ENCODE results near the gene CBX7. TPM values are rescaled to one million over a fixed set of nuclear protein-coding genes. Genes with fewer than 3 reads are reported as not detected.

The CBX7 gene
- total and polyA plus RNA-seq, 2 experiments from 2014 or later, result 2.5 to 10.4 TPM

DNA sequence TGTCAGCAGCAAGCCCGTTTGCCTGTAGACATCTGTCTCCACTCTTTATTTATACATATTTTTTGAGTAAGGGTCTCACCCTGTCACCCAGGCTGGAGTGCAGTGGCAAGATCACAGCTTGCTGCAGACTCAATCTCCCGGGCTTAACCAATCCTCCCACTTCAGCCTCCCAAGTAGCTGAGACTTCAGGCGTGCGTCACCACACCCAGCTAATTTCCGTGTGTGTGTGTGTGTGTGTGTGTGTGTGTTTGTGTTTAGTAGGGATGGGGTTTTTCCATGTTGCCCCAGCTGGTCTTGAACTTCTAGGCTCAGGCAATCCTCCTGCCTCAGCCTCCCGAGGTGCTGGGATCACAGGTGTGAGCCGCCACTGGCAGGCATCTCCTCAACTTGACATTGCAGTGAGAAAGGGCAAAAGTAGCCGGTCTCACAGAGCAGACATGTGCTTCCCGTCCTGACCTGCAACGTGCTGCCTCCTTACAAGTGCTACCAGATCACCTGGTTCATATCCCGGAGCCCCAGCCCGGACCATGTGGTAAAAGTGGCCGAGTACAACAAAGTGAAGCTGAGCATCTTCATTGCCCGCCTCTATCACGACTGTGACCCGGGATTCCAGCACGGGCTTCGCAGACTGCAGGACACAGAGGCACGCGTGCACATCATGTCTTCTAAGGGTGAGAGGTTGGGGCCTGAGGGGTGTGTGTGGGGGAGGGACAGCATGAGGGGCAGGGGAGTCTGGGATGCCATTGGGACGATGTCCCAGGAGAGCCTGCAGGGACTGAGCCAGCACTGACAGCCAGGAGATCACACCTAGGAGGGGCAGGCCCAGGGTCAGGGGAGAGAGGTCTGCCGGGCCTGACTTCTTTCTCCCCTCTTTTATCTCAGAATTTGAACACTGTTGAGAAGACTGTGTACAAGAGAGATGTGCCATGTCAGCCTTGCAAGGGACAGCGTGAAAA is 61.1 kb downstream of the CBX7 start:
- H3K27ac ChIP-seq, result no peak overlapping the region
- H2AFZ ChIP-seq, result no peak overlapping the region
- H4K20me1 ChIP-seq (ENCODE audit: insufficient read depth), result no peaks in the 10 kb centered on the region
- WGBS, 2 experiments (ENCODE audit: low coverage in 1 of 2, low lambda C conversion rate in 2 of 2, missing lambda C conversion rate in 2 of 2), result 63 to 66% methylated on average over 22 to 23 of the region's 23 CpGs
- H3K4me3 ChIP-seq, result no peak overlapping the region
- in situ Hi-C loops (cut with MboI), result no loop called here
- no peaks in the 10 kb centered on the region for H3F3A ChIP-seq (ENCODE audit: insufficient read depth)
- H3K79me2 ChIP-seq (ENCODE audit: insufficient read depth), result no peaks in the 10 kb centered on the region
- H3K9me3 ChIP-seq (ENCODE audit: low read depth), result no peaks in the 10 kb centered on the region
- no peak for DNase-seq
- H3K36me3 ChIP-seq (ENCODE audit: low read depth), result no peaks in the 10 kb centered on the region
- H3K4me1 ChIP-seq (ENCODE audit: insufficient read depth), result no peaks in the 10 kb centered on the region
- H3K9me2 ChIP-seq (ENCODE audit: insufficient read depth), result no peaks in the 10 kb centered on the region
- H3K27me3 ChIP-seq (replicated peaks; ENCODE audit: insufficient read depth), result peaks cover 8% of the 10 kb centered on the region
- TF ChIP-seq EZH2 (IDR thresholded peaks at IDR 0.05; ENCODE audit: insufficient read depth, poor library complexity, severe bottlenecking) (no peak), EZH2phosphoT487 (IDR thresholded peaks at IDR 0.05; ENCODE audit: insufficient read depth, low read depth) (no peak)
- H3K9ac ChIP-seq, result no peak overlapping the region
- H3K4me2 ChIP-seq (ENCODE audit: unreplicated experiment), result no peak overlapping the region

DNA sequence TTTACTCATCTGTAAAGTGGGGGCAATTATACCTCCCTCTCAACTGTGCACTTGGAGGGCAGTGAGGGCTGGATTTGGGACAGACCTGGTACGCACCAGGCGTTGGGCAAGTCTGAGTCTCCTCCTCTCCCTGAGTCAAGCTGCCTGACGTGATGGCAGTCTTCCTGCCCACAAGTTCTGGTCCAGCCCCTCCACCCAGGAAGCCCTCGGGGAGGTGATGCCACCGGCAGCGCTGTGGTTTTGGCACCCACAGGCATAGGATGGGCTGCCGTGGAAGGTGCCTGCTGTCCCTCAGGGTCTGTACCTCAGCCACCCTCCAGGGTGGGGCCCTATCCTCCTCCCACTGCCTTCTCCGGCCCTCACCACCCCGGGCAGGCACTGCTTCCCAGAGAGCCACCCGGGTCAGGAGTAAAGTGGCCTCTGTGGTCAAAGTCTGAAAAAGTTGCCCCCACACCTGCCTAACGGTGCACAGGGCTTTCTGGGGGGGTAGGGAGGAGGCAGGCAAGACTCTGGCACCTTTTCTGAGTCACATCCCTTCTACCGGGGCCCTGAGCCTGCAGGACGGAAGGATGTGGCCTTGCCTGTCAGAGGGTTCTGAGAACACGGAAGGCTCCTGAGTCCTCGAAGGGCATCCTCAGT is 61.9 kb downstream of the CBX7 start:
- 74 to 75% methylated on average over 15 of the region's 15 CpGs for WGBS, 2 experiments (ENCODE audit: low coverage in 1 of 2, low lambda C conversion rate in 2 of 2, missing lambda C conversion rate in 2 of 2)
- in situ Hi-C loops (cut with MboI), result no loop called here
- Histone ChIP-seq H3K79me2 (ENCODE audit: insufficient read depth) (no peaks in the 10 kb centered on the region), H3F3A (ENCODE audit: insufficient read depth) (no peaks in the 10 kb centered on the region), H3K36me3 (ENCODE audit: low read depth) (no peaks in the 10 kb centered on the region), H3K9me2 (ENCODE audit: insufficient read depth) (no peaks in the 10 kb centered on the region), H3K27me3 (replicated peaks; ENCODE audit: insufficient read depth) (peaks cover 8% of the 10 kb centered on the region), H3K4me3 (no peak overlapping the region), H2AFZ (no peak overlapping the region), H3K9ac (no peak overlapping the region), H4K20me1 (ENCODE audit: insufficient read depth) (no peaks in the 10 kb centered on the region), H3K9me3 (ENCODE audit: low read depth) (no peaks in the 10 kb centered on the region), H3K27ac (no peak overlapping the region), H3K4me2 (ENCODE audit: unreplicated experiment) (no peak overlapping the region), H3K4me1 (ENCODE audit: insufficient read depth) (no peaks in the 10 kb centered on the region)
- TF ChIP-seq EZH2phosphoT487 (IDR thresholded peaks at IDR 0.05; ENCODE audit: insufficient read depth, low read depth) (no peak), EZH2 (IDR thresholded peaks at IDR 0.05; ENCODE audit: insufficient read depth, poor library complexity, severe bottlenecking) (no peak)
- DNase-seq, result peak; percentile 18

DNA sequence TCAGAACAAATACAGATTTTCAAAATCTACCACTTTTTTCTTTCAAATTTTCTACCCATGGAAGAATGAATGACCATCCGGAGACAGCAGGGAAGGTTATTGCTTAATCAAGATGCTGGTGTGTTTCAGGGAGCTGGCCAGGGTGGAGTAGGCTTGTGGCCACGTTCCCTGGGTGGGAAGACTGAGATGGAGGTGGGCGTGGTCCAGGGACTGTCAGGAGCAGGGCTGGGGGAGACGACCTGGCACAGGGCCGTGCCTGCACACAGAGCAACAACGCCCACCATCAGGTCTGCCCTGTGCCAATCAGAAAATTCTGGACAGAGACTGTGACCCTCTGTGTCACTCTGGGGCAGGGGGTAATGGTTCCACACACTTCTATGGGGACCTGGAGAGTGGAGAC is 62.6 kb downstream of the CBX7 start:
- no peaks in the 10 kb centered on the region for H3F3A ChIP-seq (ENCODE audit: insufficient read depth)
- H3K4me2 ChIP-seq (ENCODE audit: unreplicated experiment), result no peak overlapping the region
- no peaks in the 10 kb centered on the region for H3K9me3 ChIP-seq (ENCODE audit: low read depth)
- no peak overlapping the region for H3K27ac ChIP-seq
- no peak overlapping the region for H2AFZ ChIP-seq
- no peaks in the 10 kb centered on the region for H3K9me2 ChIP-seq (ENCODE audit: insufficient read depth)
- no peaks in the 10 kb centered on the region for H3K36me3 ChIP-seq (ENCODE audit: low read depth)
- 21 to 25% methylated on average over 6 of the region's 6 CpGs for WGBS, 2 experiments (ENCODE audit: low coverage in 1 of 2, low lambda C conversion rate in 2 of 2, missing lambda C conversion rate in 2 of 2)
- in situ Hi-C loops (cut with MboI), result no loop called here
- H3K9ac ChIP-seq, result no peak overlapping the region
- DNase-seq, result peak; percentile 32
- no peak overlapping the region for H3K4me3 ChIP-seq
- TF ChIP-seq EZH2phosphoT487 (IDR thresholded peaks at IDR 0.05; ENCODE audit: insufficient read depth, low read depth), result no peak
- no peak for TF ChIP-seq EZH2 (IDR thresholded peaks at IDR 0.05; ENCODE audit: insufficient read depth, poor library complexity, severe bottlenecking)
- no peaks in the 10 kb centered on the region for H3K4me1 ChIP-seq (ENCODE audit: insufficient read depth)
- no peaks in the 10 kb centered on the region for H4K20me1 ChIP-seq (ENCODE audit: insufficient read depth)
- no peaks in the 10 kb centered on the region for H3K79me2 ChIP-seq (ENCODE audit: insufficient read depth)
- peaks cover 8% of the 10 kb centered on the region for H3K27me3 ChIP-seq (replicated peaks; ENCODE audit: insufficient read depth)

DNA sequence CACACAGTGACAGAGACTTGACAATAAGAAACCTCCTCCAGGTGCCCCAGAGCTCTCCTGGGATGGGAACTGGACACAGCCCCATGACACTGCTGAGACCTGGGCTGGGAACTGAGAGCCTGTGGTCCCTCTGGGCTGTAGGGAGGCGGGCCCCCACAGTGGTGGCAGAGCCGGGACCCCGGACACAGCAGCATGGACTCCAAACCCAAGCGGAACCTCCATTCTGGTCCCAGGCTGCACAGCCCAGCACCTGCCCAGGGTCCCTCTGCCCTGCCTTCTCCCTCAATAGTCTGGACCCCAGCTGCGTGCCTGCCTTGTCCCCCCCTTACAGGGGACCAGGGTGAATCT is 63.8 kb downstream of the CBX7 start:
- no peak for TF ChIP-seq EZH2 (IDR thresholded peaks at IDR 0.05; ENCODE audit: insufficient read depth, poor library complexity, severe bottlenecking)
- TF ChIP-seq EZH2phosphoT487 (IDR thresholded peaks at IDR 0.05; ENCODE audit: insufficient read depth, low read depth), result no peak
- Histone ChIP-seq H3K36me3 (ENCODE audit: low read depth) (no peaks in the 10 kb centered on the region), H3K79me2 (ENCODE audit: insufficient read depth) (no peaks in the 10 kb centered on the region), H3K4me2 (ENCODE audit: unreplicated experiment) (no peak overlapping the region), H3K4me1 (ENCODE audit: insufficient read depth) (no peaks in the 10 kb centered on the region), H3K9ac (no peak overlapping the region), H3K27me3 (replicated peaks; ENCODE audit: insufficient read depth) (peaks cover 8% of the 10 kb centered on the region), H3K4me3 (no peak overlapping the region), H4K20me1 (ENCODE audit: insufficient read depth) (no peaks in the 10 kb centered on the region), H3K27ac (no peak overlapping the region), H3F3A (ENCODE audit: insufficient read depth) (no peaks in the 10 kb centered on the region), H3K9me2 (ENCODE audit: insufficient read depth) (no peaks in the 10 kb centered on the region), H2AFZ (no peak overlapping the region), H3K9me3 (ENCODE audit: low read depth) (no peaks in the 10 kb centered on the region)
- in situ Hi-C loops (cut with MboI), result no loop called here
- WGBS, 2 experiments (ENCODE audit: low coverage in 1 of 2, low lambda C conversion rate in 2 of 2, missing lambda C conversion rate in 2 of 2), result 61 to 64% methylated on average over 4 of the region's 5 CpGs
- DNase-seq, result no peak
